ENCODE data around the gene SLC6A6.

DNA sequence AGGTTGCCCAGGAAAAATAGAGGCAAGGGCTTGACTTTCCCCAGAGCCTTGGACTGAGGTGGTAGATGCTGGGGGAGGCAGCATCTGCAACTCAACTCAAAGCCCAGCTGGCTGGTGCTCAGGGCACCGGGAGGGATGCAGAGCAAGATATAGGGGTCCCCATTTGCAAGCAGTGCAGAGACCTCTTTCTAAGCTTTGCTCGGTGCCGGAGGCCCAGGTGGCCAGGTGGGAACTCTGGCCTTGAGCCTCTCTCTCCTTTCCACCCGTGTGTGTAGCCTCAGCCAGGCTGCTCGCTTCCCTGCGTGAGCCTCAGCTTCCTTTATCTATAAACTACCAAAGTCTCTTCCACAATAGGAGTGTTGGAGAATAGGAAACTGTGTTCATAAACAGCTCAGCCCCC lies 36.5 kb downstream of the SLC6A6 start:
- TF ChIP-seq, protein P1, sequence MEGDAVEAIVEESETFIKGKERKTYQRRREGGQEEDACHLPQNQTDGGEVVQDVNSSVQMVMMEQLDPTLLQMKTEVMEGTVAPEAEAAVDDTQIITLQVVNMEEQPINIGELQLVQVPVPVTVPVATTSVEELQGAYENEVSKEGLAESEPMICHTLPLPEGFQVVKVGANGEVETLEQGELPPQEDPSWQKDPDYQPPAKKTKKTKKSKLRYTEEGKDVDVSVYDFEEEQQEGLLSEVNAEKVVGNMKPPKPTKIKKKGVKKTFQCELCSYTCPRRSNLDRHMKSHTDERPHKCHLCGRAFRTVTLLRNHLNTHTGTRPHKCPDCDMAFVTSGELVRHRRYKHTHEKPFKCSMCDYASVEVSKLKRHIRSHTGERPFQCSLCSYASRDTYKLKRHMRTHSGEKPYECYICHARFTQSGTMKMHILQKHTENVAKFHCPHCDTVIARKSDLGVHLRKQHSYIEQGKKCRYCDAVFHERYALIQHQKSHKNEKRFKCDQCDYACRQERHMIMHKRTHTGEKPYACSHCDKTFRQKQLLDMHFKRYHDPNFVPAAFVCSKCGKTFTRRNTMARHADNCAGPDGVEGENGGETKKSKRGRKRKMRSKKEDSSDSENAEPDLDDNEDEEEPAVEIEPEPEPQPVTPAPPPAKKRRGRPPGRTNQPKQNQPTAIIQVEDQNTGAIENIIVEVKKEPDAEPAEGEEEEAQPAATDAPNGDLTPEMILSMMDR (IDR thresholded peaks at IDR 0.05; ENCODE audit: low read depth, low read length, missing input control), result no peak
- TF ChIP-seq, protein P2, sequence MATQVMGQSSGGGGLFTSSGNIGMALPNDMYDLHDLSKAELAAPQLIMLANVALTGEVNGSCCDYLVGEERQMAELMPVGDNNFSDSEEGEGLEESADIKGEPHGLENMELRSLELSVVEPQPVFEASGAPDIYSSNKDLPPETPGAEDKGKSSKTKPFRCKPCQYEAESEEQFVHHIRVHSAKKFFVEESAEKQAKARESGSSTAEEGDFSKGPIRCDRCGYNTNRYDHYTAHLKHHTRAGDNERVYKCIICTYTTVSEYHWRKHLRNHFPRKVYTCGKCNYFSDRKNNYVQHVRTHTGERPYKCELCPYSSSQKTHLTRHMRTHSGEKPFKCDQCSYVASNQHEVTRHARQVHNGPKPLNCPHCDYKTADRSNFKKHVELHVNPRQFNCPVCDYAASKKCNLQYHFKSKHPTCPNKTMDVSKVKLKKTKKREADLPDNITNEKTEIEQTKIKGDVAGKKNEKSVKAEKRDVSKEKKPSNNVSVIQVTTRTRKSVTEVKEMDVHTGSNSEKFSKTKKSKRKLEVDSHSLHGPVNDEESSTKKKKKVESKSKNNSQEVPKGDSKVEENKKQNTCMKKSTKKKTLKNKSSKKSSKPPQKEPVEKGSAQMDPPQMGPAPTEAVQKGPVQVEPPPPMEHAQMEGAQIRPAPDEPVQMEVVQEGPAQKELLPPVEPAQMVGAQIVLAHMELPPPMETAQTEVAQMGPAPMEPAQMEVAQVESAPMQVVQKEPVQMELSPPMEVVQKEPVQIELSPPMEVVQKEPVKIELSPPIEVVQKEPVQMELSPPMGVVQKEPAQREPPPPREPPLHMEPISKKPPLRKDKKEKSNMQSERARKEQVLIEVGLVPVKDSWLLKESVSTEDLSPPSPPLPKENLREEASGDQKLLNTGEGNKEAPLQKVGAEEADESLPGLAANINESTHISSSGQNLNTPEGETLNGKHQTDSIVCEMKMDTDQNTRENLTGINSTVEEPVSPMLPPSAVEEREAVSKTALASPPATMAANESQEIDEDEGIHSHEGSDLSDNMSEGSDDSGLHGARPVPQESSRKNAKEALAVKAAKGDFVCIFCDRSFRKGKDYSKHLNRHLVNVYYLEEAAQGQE (IDR thresholded peaks at IDR 0.05), result no peak
- TF ChIP-seq, protein P3, sequence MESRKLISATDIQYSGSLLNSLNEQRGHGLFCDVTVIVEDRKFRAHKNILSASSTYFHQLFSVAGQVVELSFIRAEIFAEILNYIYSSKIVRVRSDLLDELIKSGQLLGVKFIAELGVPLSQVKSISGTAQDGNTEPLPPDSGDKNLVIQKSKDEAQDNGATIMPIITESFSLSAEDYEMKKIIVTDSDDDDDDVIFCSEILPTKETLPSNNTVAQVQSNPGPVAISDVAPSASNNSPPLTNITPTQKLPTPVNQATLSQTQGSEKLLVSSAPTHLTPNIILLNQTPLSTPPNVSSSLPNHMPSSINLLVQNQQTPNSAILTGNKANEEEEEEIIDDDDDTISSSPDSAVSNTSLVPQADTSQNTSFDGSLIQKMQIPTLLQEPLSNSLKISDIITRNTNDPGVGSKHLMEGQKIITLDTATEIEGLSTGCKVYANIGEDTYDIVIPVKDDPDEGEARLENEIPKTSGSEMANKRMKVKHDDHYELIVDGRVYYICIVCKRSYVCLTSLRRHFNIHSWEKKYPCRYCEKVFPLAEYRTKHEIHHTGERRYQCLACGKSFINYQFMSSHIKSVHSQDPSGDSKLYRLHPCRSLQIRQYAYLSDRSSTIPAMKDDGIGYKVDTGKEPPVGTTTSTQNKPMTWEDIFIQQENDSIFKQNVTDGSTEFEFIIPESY (IDR thresholded peaks at IDR 0.05), result no peak
- TF ChIP-seq YY1 (IDR thresholded peaks at IDR 0.05), result no peak
- no peak for TF ChIP-seq TAF1 (conservative IDR thresholded peaks at IDR 0.05)
- TF ChIP-seq GABPA (IDR thresholded peaks at IDR 0.05 in 1 of 2, conservative IDR thresholded peaks at IDR 0.05 in 1 of 2), result no peak
- TF ChIP-seq JUND (IDR thresholded peaks at IDR 0.05), result no peak
- TF ChIP-seq EGR1 (IDR thresholded peaks at IDR 0.05; ENCODE audit: low read depth in 2 of 2), result no peak

Measured in liver (tissue), 3 donors.